ENCODE measurements around the gene MOB3A.

The MOB3A gene

GRCh38 chr19:2116507-2116906 is 20.4 kb upstream of the MOB3A start:
- Histone ChIP-seq H2AFZ (ENCODE audit: low read length) (no peak overlapping the region), H4K20me1 (ENCODE audit: insufficient read depth, low read length) (no peaks in the 10 kb centered on the region), H3K27me3 (replicated peaks; ENCODE audit: insufficient read depth, low read length) (no peaks in the 10 kb centered on the region), H3K36me3 (replicated peaks; ENCODE audit: insufficient read depth, low read length) (peaks cover 22% of the 10 kb centered on the region), H3K27ac (ENCODE audit: low read length) (no peak overlapping the region), H3K4me1 (ENCODE audit: low read length) (no peaks in the 10 kb centered on the region), H3K9me3 (replicated peaks; ENCODE audit: insufficient read depth, low read length) (no peaks in the 10 kb centered on the region), H3K9ac (ENCODE audit: low read length) (no peak overlapping the region), H3K4me3 (ENCODE audit: low read length) (no peak overlapping the region), H3K79me2 (ENCODE audit: low read length) (peaks cover 14% of the 10 kb centered on the region; the same call in 1 of the 2 replicates), H3K4me2 (ENCODE audit: low read depth, low read length) (no peak overlapping the region), H3F3A (ENCODE audit: insufficient read depth, low read length) (no peaks in the 10 kb centered on the region), H3K9me2 (replicated peaks; ENCODE audit: insufficient read depth, low read length) (no peaks in the 10 kb centered on the region)
- DNase-seq = no peak
- TF ChIP-seq EZH2phosphoT487 (IDR thresholded peaks at IDR 0.05; ENCODE audit: low read length) = no peak
- TF ChIP-seq CTCF (IDR thresholded peaks at IDR 0.05; ENCODE audit: low read length) = no peak
- TF ChIP-seq EZH2 (optimal IDR thresholded peaks at IDR 0.05; ENCODE audit: low read depth, low read length) = no peak

- Histone ChIP-seq H3K9ac (ENCODE audit: low read length) (no peak overlapping the region), H3K36me3 (replicated peaks; ENCODE audit: insufficient read depth, low read length) (peaks cover 18% of the 10 kb centered on the region), H3F3A (ENCODE audit: insufficient read depth, low read length) (no peaks in the 10 kb centered on the region), H3K4me3 (ENCODE audit: low read length) (no peak overlapping the region), H4K20me1 (ENCODE audit: insufficient read depth, low read length) (no peaks in the 10 kb centered on the region), H3K79me2 (ENCODE audit: low read length) (peaks cover 9% of the 10 kb centered on the region; the same call in 1 of the 2 replicates), H3K4me2 (ENCODE audit: low read depth, low read length) (no peak overlapping the region), H3K9me3 (replicated peaks; ENCODE audit: insufficient read depth, low read length) (no peaks in the 10 kb centered on the region), H3K27me3 (replicated peaks; ENCODE audit: insufficient read depth, low read length) (no peaks in the 10 kb centered on the region), H3K4me1 (ENCODE audit: low read length) (no peaks in the 10 kb centered on the region), H3K9me2 (replicated peaks; ENCODE audit: insufficient read depth, low read length) (no peaks in the 10 kb centered on the region), H3K27ac (ENCODE audit: low read length) (no peak overlapping the region), H2AFZ (ENCODE audit: low read length) (no peak overlapping the region)
- TF ChIP-seq EZH2 (optimal IDR thresholded peaks at IDR 0.05; ENCODE audit: low read depth, low read length) = no peak
- TF ChIP-seq CTCF (IDR thresholded peaks at IDR 0.05; ENCODE audit: low read length) = no peak
- TF ChIP-seq EZH2phosphoT487 (IDR thresholded peaks at IDR 0.05; ENCODE audit: low read length) = no peak
- no peak for DNase-seq
Measured at GRCh38 chr19:2115911-2116426, 19.8 kb upstream of the MOB3A start.

- H2AFZ ChIP-seq (ENCODE audit: low read length) = no peak overlapping the region
- H3K36me3 ChIP-seq (replicated peaks; ENCODE audit: insufficient read depth, low read length) = peaks cover 13% of the 10 kb centered on the region
- DNase-seq = no peak
- no peaks in the 10 kb centered on the region for H3K4me1 ChIP-seq (ENCODE audit: low read length)
- H3K27me3 ChIP-seq (replicated peaks; ENCODE audit: insufficient read depth, low read length) = no peaks in the 10 kb centered on the region
- H3K79me2 ChIP-seq (ENCODE audit: low read length) = peaks cover 6% of the 10 kb centered on the region; the same call in 1 of the 2 replicates
- no peaks in the 10 kb centered on the region for H4K20me1 ChIP-seq (ENCODE audit: insufficient read depth, low read length)
- no peaks in the 10 kb centered on the region for H3K9me3 ChIP-seq (replicated peaks; ENCODE audit: insufficient read depth, low read length)
- H3K27ac ChIP-seq (ENCODE audit: low read length) = no peak overlapping the region
- H3K9me2 ChIP-seq (replicated peaks; ENCODE audit: insufficient read depth, low read length) = no peaks in the 10 kb centered on the region
- H3F3A ChIP-seq (ENCODE audit: insufficient read depth, low read length) = no peaks in the 10 kb centered on the region
- no peak overlapping the region for H3K4me2 ChIP-seq (ENCODE audit: low read depth, low read length)
- TF ChIP-seq EZH2 (optimal IDR thresholded peaks at IDR 0.05; ENCODE audit: low read depth, low read length) = no peak
- TF ChIP-seq EZH2phosphoT487 (IDR thresholded peaks at IDR 0.05; ENCODE audit: low read length) = no peak
- no peak for TF ChIP-seq CTCF (IDR thresholded peaks at IDR 0.05; ENCODE audit: low read length)
- H3K9ac ChIP-seq (ENCODE audit: low read length) = no peak overlapping the region
- H3K4me3 ChIP-seq (ENCODE audit: low read length) = no peak overlapping the region
Measured at GRCh38 chr19:2115324-2115723, 19.2 kb upstream of the MOB3A start.
